GM18951 (cell line): ENCODE results near the gene PPP1R3C.

ENCODE experiments used
- POLR2A ChIP-seq: IDR thresholded peaks from 4 replicates; pipeline ENCODE4 v1.6.1; 2011; ENCODE audit warnings: mild to moderate bottlenecking; ENCODE audit not compliant: insufficient read length, insufficient read depth; ENCODE audit errors: extremely low read depth
- in situ Hi-C: fragments of 300-500 bp; cut with MboI; formaldehyde crosslinking; loops from one replicate; pipeline ENCODE4 v1.12.0; 2022; ENCODE audit warnings: low sequenced_read_pairs, mixed read lengths, inconsistent platforms; ENCODE audit not compliant: unreplicated experiment

Gene PPP1R3C

DNA sequence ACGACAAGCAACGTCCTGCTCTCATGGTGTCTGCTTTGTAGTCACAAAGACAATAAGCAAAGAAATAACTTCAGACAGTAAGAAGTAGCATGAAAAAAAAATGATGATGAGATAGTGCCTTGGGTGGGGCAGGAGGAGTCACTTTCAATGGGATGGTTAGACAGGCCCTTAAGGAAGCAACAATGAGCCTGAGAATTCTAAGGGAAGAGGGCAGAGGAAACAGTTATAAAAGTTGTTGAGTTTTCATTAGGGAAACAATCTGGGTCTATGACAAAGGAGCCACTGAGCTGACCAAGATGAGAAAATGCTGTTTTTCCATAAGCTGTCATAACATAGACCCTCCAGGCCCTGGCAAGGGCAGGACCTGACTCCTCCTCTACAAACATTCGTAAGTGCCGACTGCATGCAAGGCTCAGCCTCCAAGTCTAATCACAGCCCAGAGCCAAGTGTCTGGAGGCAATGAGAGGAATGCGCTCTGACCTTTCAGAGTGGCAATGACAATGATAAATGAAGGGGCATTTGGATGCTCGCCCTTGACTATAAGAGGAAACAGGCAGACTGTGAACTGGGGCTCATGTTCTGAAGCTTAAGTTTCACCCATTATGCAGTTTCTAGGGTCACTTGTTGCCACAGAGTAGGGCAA is 43.7 kb downstream of the PPP1R3C start:
- no peak for TF ChIP-seq POLR2A
- in situ Hi-C loops: no loop called here

DNA sequence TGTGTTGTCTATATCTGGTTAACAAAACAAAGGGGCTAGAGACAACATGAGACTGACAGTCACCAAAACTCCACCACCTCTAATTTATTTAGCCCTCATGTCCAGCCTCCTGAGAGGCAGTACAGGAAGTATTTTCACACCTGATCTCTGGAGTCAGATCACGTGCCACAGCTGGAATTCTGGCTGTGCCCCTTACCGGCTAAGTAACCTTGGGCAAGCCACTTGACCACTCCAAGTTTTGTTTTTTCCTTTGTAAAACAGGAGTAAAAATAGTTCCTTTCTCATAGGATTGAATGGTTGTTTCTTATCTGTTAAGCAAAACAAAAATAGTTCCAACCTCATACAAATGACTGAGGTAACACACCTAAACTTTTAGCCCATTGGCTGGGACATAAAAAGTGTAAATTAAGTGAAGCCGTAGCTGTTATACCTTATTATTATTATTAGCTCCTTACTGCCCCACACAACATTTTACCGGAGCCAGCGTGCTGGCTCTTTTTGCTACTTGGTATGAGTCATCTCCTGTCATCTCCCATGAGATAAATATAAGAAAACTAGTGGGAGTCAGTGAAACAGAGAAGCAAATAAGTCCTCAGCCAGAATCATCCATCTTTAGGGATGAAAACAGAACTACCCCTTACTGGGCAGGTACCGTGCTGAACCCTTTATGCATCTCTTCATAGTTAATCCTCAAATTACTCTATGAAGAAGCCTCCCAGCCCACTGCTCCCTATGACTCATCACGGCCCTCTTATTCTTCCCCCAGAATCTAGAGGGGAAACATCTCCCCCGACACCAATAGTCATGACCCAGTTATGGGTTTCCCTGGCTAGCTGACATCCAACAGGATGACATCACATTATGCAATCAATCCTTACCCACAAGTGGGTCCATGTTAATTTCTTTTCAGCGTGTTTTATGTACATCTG is 44.9 kb downstream of the PPP1R3C start:
- TF ChIP-seq POLR2A: no peak
- in situ Hi-C loops: no loop called here

DNA sequence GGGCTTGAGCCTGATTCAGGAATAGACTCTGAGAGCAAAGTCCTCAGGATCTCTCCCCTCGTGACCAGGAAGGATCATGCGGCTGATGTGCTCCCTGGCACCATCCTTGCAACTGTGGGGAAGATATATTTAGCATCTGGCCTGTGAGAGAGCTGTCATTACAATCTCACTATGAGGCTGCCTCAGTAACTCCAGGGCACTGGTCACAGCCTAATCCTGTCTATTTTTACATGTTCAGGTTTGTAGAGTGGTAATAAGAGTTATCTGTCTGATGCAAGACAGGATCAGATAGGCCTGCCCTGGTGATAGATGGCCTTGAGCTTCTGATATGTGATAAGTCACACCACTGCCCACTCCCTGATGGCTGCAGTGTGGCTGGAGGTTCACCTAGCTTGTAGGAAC is 50.7 kb downstream of the PPP1R3C start:
- in situ Hi-C loops: no loop called here
- TF ChIP-seq POLR2A: no peak

DNA sequence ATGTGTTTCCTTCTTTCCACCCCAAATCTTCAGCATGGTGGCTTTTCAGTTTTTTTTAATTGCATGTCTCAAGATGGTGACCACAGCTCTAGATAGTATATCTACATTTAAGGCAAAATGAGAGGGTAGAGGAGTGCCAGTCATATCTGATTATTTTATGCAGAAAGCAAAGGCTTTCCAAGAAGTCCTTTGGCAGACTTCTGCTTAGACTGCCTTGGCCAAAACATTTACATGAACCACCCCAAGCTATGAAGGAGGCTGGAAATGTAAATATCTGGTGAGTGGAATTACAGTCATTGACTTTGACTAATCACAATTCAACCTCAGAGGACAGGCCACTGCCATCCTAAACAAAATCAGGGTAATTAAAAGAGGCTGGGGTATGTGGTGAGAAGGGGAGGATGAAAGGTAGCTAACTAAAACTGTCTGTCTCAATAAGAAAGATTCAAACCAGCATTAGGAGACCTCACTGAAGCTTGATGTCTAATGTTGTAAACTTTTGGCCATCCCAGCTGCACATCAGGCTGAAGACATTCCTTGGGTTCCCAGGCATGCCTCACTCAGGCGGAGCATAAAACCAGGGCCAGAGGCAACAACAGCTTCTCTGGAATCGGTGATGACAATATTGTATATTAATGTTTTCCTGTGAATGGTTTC is 53.4 kb downstream of the PPP1R3C start:
- no peak for TF ChIP-seq POLR2A
- in situ Hi-C loops: no loop called here
